ENCODE data around the gene SOCS6. TPM values are rescaled to one million over a fixed set of nuclear protein-coding genes. Genes with fewer than 3 reads are reported as not detected.
"Not testable (repeated sequence)": the region's sequence is repeated elsewhere in the genome, so short reads cannot be mapped to it uniquely, and the experiment has no call there.

Gene SOCS6
- total and polyA plus RNA-seq, 4 donors, result 5.9 to 21.4 (median 12.5) TPM

- peaks cover 0 to 3% (median 0%) of the 10 kb centered on the region in 4 donors for H3K9me3 ChIP-seq (ENCODE audit: control insufficient read depth in 4 of 4, insufficient read depth in 3 of 4, low read length in 3 of 4)
- WGBS, 2 donors, result 92 to 93% methylated on average over 4 of the region's 4 CpGs
- TF ChIP-seq, protein P1, sequence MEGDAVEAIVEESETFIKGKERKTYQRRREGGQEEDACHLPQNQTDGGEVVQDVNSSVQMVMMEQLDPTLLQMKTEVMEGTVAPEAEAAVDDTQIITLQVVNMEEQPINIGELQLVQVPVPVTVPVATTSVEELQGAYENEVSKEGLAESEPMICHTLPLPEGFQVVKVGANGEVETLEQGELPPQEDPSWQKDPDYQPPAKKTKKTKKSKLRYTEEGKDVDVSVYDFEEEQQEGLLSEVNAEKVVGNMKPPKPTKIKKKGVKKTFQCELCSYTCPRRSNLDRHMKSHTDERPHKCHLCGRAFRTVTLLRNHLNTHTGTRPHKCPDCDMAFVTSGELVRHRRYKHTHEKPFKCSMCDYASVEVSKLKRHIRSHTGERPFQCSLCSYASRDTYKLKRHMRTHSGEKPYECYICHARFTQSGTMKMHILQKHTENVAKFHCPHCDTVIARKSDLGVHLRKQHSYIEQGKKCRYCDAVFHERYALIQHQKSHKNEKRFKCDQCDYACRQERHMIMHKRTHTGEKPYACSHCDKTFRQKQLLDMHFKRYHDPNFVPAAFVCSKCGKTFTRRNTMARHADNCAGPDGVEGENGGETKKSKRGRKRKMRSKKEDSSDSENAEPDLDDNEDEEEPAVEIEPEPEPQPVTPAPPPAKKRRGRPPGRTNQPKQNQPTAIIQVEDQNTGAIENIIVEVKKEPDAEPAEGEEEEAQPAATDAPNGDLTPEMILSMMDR (IDR thresholded peaks at IDR 0.05; ENCODE audit: control extremely low read depth, extremely low read depth), result no peak
- no peak overlapping the region for H3K9ac ChIP-seq (ENCODE audit: insufficient read depth in 1 of 2, low read length in 2 of 2)
- DNase-seq, result no peak
- H3K27me3 ChIP-seq (ENCODE audit: control insufficient read depth in 3 of 3, insufficient read depth in 3 of 3, low read length in 2 of 3), result no peaks in the 10 kb centered on the region
- no peak overlapping the region for H3K27ac ChIP-seq (ENCODE audit: low read depth in 1 of 2, low read length in 1 of 2)
- peaks cover 0 to 4% (median 1%) of the 10 kb centered on the region in 4 donors for H3K36me3 ChIP-seq (ENCODE audit: control insufficient read depth in 4 of 4, insufficient read depth in 4 of 4, low read length in 4 of 4)
- H3K4me3 ChIP-seq, result no peak overlapping the region
- no peak for ATAC-seq (ENCODE audit: insufficient read depth, low FRiP score)
- no peaks in the 10 kb centered on the region for H3K4me1 ChIP-seq (ENCODE audit: control insufficient read depth in 5 of 5, insufficient read depth in 5 of 5, low read length in 5 of 5)
These were observed 65.2 kb downstream of the SOCS6 start for GRCh38 chr18:70354080-70354479.

DNA sequence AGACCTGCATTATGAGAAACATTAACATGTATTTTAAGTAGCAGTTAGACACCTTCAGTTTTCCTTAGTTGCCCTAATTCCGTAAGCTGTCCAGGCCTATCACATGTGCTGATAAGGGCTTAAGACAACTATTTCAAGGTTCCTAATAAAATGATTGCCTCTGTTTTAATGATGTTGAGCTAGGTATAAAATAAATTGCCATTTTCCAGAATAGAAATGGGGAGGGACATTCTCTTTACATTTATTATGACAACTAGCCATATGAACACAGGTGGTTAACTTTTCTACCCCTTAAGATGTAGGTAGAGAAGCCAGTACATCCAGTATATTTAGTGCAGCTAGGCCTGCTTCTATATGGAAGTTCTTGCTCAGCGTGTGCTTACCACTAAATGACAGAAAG is 65.9 kb downstream of the SOCS6 start:
- peaks cover 0 to 4% (median 1%) of the 10 kb centered on the region in 4 donors for H3K36me3 ChIP-seq (ENCODE audit: control insufficient read depth in 4 of 4, insufficient read depth in 4 of 4, low read length in 4 of 4)
- H3K4me1 ChIP-seq (ENCODE audit: control insufficient read depth in 5 of 5, insufficient read depth in 5 of 5, low read length in 5 of 5), result no peaks in the 10 kb centered on the region
- TF ChIP-seq, protein P1 (IDR thresholded peaks at IDR 0.05; ENCODE audit: control extremely low read depth, extremely low read depth), result no peak
- H3K4me3 ChIP-seq, result no peak overlapping the region
- H3K9ac ChIP-seq (ENCODE audit: insufficient read depth in 1 of 2, low read length in 2 of 2), result no peak overlapping the region
- DNase-seq (no peak), ATAC-seq (ENCODE audit: insufficient read depth, low FRiP score) (no peak)
- H3K27ac ChIP-seq (ENCODE audit: low read depth in 1 of 2, low read length in 1 of 2), result no peak overlapping the region
- WGBS, 2 donors, result 96 to 98% methylated on average over 2 of the region's 2 CpGs
- no peaks in the 10 kb centered on the region for H3K27me3 ChIP-seq (ENCODE audit: control insufficient read depth in 3 of 3, insufficient read depth in 3 of 3, low read length in 2 of 3)
- peaks cover 0 to 3% (median 0%) of the 10 kb centered on the region in 4 donors for H3K9me3 ChIP-seq (ENCODE audit: control insufficient read depth in 4 of 4, insufficient read depth in 3 of 4, low read length in 3 of 4)

DNA sequence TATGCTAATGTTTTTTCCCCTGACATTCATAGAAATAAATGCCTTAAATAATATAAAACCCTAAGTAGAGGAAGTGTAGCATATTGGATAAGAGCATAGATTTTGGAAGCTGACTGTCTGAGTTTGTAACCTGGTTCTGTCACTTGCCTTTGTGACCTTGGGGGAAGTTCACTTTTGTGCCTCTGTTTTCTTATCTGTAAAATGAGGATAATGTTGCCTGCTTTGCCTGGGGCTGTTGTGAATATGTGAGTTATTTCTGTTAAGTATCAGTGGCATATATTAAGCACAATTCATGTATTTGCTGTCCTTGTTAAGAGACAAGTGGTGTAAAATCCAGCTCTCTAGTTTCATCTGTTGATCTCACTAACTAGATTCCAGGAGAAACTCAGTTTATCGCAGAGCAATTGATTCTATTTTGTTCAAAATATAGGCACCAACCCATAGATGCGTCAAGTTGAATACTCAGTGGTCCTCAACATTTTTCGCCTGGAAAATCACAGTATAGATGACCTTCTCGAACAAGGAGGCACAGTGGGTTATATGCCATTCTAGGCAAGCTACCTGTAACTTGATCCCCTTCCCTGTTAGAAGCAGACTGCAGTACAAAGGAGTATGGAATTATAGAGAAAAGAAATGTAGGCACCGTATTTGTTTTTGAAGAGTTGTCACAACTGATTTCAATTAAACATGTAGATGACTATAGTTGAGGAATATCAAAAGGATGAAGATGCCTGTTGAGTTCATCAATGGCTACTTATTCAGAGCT is 67.0 kb downstream of the SOCS6 start:
- Histone ChIP-seq H3K9me3 (ENCODE audit: control insufficient read depth in 4 of 4, insufficient read depth in 3 of 4, low read length in 3 of 4) (peaks cover 0 to 3% (median 0%) of the 10 kb centered on the region in 4 donors), H3K27ac (ENCODE audit: low read depth in 1 of 2, low read length in 1 of 2) (no peak overlapping the region)
- WGBS, 2 donors, result 75 to 82% methylated on average over 5 of the region's 5 CpGs

GRCh38 chr18:70358105-70358406 is 69.2 kb downstream of the SOCS6 start:
- not testable (repeated sequence) for H3K4me1 ChIP-seq (ENCODE audit: control insufficient read depth in 5 of 5, insufficient read depth in 5 of 5, low read length in 5 of 5); H3K36me3 ChIP-seq (ENCODE audit: control insufficient read depth in 4 of 4, insufficient read depth in 4 of 4, low read length in 4 of 4); DNase-seq; H3K9me3 ChIP-seq (ENCODE audit: control insufficient read depth in 4 of 4, insufficient read depth in 3 of 4, low read length in 3 of 4); ATAC-seq (ENCODE audit: insufficient read depth, low FRiP score); H3K27me3 ChIP-seq (ENCODE audit: control insufficient read depth in 3 of 3, insufficient read depth in 3 of 3, low read length in 2 of 3); H3K27ac ChIP-seq (ENCODE audit: low read depth in 1 of 2, low read length in 1 of 2); H3K9ac ChIP-seq (ENCODE audit: insufficient read depth in 1 of 2, low read length in 2 of 2); H3K4me3 ChIP-seq
- WGBS, 2 donors, result 86 to 92% methylated on average over 5 of the region's 5 CpGs

More for the DNA sequence above, 67.0 kb downstream of the SOCS6 start:
- H3K27me3 ChIP-seq (ENCODE audit: control insufficient read depth in 3 of 3, insufficient read depth in 3 of 3, low read length in 2 of 3), result no peaks in the 10 kb centered on the region
- TF ChIP-seq, protein P1 (IDR thresholded peaks at IDR 0.05; ENCODE audit: control extremely low read depth, extremely low read depth), result no peak
- DNase-seq (no peak), ATAC-seq (ENCODE audit: insufficient read depth, low FRiP score) (no peak)
- H3K4me3 ChIP-seq, result no peak overlapping the region
- H3K9ac ChIP-seq (ENCODE audit: insufficient read depth in 1 of 2, low read length in 2 of 2), result no peak overlapping the region
- peaks cover 0 to 4% (median 1%) of the 10 kb centered on the region in 4 donors for H3K36me3 ChIP-seq (ENCODE audit: control insufficient read depth in 4 of 4, insufficient read depth in 4 of 4, low read length in 4 of 4)
- H3K4me1 ChIP-seq (ENCODE audit: control insufficient read depth in 5 of 5, insufficient read depth in 5 of 5, low read length in 5 of 5), result no peaks in the 10 kb centered on the region
